ENCODE results near the gene NFATC1.
"Not testable (repeated sequence)": the region's sequence is repeated elsewhere in the genome, so short reads cannot be mapped to it uniquely, and the experiment has no call there.

Gene NFATC1

GRCh38 chr18:79472176-79472575 lies 76.4 kb downstream of the NFATC1 start:
- DNase-seq (ENCODE audit: low read depth in 2 of 2, low spot score in 1 of 2): no peak

DNA sequence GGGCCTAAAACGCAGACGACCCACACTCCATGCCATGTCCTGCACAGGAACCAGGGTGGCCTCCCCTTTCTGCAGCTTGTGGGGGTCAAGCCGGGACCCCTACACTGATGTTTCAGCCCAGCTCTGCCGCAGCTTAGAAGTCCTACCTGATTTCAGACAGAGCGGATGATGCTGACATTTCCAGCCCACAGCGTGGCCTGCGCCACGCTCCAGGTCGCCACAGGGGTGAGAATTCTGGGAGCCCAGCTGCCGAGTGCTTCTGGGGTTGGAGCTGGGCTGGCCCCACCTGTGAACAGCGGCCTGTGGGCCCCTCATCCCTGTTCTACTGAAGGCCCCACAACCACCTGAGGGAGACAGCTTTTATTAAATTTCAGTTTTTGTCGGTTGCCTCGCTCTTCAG lies 77.2 kb downstream of the NFATC1 start:
- no peak for DNase-seq (ENCODE audit: low read depth in 2 of 2, low spot score in 1 of 2)

GRCh38 chr18:79476031-79476917 lies 80.5 kb downstream of the NFATC1 start:
- DNase-seq (ENCODE audit: low read depth in 2 of 2, low spot score in 1 of 2): no peak

GRCh38 chr18:79476918-79477571 lies 81.3 kb downstream of the NFATC1 start:
- DNase-seq (ENCODE audit: low read depth in 2 of 2, low spot score in 1 of 2): no peak

- no peak for DNase-seq (ENCODE audit: low read depth in 2 of 2, low spot score in 1 of 2)
Measured at GRCh38 chr18:79477711-79478483, 82.2 kb downstream of the NFATC1 start.

GRCh38 chr18:79478484-79479115 lies 82.9 kb downstream of the NFATC1 start:
- DNase-seq (ENCODE audit: low read depth in 2 of 2, low spot score in 1 of 2): no peak

DNA sequence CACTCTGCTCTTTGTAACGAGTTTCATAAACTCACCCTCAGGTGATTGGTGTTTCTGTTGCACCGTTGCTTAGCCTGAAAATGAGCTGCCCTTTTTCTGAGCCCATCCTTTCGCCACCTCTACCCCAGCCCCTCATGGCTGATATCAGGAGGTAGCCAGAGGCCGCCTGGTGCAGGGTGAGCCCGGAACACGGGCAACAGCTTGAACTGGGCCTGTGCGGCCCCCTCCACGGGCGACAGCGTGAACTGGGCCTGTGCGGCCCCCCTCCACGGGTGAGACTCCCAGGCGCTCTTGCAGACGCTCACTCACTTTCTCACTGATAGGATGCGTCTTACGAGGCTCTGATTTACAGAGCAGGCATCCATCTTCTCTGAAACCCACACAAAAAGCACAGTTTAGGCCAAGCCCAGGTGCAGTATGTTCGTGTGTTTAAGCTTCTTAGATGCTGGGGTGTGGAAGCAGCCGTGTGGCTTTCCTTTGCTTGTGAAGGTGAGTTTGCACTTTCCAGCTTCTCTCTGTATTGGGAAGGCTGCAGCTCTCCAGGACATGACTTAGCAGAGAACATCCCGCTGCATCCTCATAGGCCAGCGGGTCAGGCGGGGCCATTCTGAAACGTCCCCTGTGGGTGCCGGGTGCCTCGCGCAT lies 83.5 kb downstream of the NFATC1 start:
- no peak for DNase-seq (ENCODE audit: low read depth in 2 of 2, low spot score in 1 of 2)

DNA sequence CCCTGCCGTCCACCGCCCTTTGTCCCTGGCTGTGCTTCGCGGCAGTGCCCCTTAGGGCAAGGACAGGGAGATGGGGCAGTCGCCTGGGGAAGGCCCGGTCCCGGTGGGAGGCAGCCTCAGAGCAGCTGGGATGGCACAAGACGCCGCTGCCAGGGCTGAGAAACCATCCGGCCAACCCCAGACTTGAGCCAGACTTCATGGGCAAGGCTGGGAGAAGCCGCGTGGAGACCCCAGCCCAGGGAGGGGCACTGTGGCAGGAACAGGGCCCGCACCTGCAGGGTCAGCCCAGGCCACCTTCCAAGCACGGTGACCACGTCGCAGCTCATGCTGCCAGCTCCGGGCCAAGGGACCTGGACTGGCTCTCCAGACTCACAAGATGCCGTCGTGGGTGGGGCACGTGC lies 84.0 kb downstream of the NFATC1 start:
- DNase-seq (ENCODE audit: low read depth in 2 of 2, low spot score in 1 of 2): no peak

- DNase-seq (ENCODE audit: low read depth in 2 of 2, low spot score in 1 of 2): no peak
Measured at GRCh38 chr18:79480171-79481045, 84.7 kb downstream of the NFATC1 start.

DNA sequence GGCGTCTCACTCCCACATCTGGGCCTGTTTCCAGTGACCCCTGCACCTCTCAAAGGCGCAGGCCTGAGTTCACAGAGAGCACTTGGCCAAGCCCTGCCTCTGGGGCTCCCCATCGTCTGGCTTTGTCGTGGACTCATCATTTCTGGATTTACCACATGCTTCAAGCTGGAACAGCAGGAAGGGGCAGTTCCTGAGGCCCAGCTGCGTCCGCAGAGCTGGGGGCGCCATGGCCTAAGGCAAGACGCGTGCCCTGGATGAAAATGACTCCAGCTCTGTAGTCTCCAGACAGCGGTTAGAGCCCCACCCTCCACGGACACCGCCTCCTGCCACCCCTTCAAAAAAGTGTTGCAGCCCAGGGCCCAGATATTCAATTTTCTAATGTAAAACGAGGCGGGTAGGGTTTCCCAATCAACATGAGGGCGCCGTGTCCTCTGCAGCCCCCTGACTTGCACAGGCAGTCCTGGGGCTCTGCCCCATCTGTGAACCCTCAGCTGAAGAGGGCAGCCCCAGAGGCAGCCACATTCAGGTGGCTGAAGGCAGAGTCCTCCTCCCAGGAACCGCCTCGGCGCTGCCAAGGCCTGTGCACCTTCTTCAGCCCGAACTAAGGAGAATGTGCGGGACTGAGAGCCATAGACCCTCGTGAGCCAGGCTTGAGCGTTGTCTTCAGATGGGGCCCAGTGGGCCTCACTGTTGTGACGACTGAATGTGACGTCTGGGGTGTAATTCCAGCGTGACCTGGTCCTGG lies 85.5 kb downstream of the NFATC1 start:
- no peak for DNase-seq (ENCODE audit: low read depth in 2 of 2, low spot score in 1 of 2)

DNA sequence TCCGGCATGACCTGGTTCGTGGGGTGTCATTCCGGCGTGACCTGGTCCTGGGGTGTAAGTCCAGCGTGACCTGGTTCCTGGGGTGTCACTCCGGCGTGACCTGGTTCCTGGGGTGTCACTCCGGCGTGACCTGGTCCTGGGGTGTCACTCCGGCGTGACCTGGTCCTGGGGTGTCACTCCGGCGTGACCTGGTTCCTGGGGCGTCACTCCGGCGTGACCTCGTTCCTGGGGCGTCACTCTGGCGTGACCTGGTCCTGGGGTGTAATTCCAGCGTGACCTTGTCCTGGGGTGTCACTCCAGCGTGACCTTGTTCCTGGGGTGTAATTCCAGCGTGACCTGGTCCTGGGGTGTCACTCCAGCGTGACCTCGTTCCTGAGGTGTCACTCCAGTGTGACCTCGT lies 87.7 kb downstream of the NFATC1 start:
- DNase-seq (ENCODE audit: low read depth in 2 of 2, low spot score in 1 of 2): not testable (repeated sequence)

DNA sequence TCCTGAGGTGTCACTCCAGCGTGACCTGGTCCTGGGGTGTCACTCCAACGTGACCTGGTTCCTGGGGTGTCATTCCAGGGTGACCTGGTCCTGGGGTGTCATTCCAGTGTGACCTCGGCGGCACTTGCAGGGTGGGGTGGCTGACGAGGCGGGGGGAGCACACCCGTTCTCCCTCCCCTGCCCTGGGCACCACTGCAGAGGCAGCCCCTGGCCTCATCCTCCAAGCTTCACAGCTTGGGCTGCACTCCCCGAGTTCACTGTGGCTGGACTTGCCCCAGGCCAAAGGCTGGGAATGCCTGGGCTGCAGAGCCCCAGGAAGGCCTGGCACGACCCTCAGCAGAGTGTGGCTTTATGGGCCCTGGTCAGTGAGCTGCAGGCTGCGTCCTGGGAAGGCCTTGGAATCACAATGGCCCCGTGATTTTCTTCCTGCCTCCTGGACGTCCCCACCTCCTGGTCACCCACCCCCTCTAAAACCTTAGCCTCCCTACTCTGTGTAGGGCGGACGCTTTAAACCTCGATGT lies 88.3 kb downstream of the NFATC1 start:
- no peak for DNase-seq (ENCODE audit: low read depth in 2 of 2, low spot score in 1 of 2)

DNA sequence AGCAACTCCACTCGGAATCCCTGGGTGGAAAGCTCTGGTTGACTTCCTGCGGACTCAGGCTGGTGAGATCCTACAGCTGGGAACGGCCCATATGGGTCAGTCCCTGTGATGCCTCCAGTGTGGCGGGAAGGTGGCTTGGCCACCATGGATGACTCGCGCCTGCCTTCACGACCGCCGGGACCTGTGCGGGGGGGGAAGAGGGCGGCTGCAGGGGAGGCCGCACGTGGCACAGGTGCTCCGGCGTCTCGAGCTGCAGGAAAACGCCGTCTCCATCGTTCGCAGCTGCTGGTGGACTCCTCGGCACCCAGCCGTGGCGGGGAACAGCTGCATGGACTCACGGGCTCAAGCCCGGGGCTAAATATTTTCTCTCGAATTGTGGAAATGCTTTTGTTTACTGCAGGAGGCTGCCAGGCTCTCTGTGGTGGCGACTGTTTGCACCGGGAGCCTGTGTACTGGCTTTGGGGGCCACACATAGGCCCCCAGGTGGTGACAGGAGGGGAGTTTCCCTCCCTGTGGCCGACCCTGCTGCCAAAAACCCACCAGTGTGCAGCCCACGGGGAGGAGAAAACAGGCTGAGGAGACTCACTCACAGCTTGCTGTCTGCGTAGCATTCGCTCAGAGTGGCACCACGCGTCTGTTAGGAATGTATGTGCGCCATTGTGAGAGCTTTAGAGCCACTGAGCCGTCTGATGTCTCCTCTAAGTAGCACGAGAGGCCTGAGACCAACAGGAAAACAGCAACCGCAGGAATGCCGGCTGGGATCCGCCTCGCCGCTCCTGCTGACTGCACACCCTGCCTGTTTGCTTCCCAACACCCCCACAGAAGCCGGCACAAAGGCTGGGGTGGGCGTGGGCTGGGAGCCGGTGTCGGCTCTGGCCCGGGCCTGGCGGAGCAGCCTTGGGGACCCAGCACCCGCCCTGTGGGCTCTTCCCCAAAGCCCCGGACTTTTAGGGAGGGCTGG lies 89.2 kb downstream of the NFATC1 start:
- DNase-seq (ENCODE audit: low read depth in 2 of 2, low spot score in 1 of 2): no peak

DNA sequence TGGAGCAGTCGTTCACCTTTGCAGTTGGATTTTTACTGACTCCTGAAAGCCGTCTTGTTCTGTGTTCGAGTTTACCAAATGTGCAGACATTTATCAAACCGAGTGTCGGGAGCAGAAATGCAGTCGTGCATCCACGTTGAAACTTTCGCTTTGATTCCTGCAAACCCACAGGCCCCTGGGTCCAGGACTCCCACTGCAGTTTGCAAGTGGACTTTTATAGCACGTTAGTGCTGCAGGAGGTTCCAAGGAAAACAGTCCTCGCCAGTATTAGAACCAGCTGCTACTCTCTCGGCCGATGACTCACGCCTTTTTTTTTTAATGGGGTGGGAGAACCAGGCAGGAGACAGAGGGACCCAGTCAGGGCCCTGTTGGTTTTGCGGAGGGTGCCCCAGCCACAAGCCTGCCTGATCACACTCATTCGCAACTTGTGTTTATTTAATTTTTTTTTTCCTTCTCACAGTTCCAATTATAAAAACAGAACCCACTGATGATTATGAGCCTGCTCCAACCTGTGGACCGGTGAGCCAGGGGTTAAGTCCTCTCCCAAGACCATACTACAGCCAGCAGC lies 90.1 kb downstream of the NFATC1 start:
- DNase-seq (ENCODE audit: low read depth in 2 of 2, low spot score in 1 of 2): no peak

- DNase-seq (ENCODE audit: low read depth in 2 of 2, low spot score in 1 of 2): no peak
Measured at GRCh38 chr18:79486356-79487182, 90.8 kb downstream of the NFATC1 start.

GRCh38 chr18:79487183-79487800 lies 91.6 kb downstream of the NFATC1 start:
- no peak for DNase-seq (ENCODE audit: low read depth in 2 of 2, low spot score in 1 of 2)

All from stimulated activated CD8-positive, alpha-beta memory T cell treated with anti-CD3 and anti-CD28 coated beads, Interleukin-4, amount 100 ng/mL, for 1 hour (primary cell).